ENCODE data around the gene CLMN.

The CLMN gene

DNA sequence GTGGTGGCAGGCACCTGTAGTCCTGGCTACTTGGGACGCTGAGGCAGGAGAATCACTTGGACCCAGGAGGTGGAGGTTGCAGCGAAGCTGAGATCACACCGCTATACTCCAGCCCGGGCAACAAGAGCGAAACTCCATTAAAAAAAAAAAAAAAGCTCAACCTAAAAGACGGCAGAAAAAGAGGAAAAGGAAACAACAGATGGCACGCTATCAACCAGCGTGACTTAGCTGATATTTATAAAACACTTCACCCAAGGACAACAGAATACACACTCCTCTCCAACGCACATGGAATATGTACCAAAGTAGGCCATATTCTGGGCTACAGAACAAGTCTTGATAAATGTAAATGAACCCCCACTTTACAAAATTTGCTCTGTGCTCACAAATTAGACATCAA, 34.0 kb upstream of the CLMN start:
- no peak for TF ChIP-seq CTCF (IDR thresholded peaks at IDR 0.05)
- no peak for DNase-seq (ENCODE audit: low spot score)
- H3K4me3 ChIP-seq = no peak overlapping the region
- H3K27ac ChIP-seq = no peak overlapping the region

GRCh38 chr14:95353007-95353406, 33.3 kb upstream of the CLMN start:
- no peak for TF ChIP-seq CTCF (IDR thresholded peaks at IDR 0.05)
- H3K4me3 ChIP-seq = no peak overlapping the region
- DNase-seq (ENCODE audit: low spot score) = no peak
- no peak overlapping the region for H3K27ac ChIP-seq

- no peak for TF ChIP-seq CTCF (IDR thresholded peaks at IDR 0.05)
- no peak for DNase-seq (ENCODE audit: low spot score)
- H3K4me3 ChIP-seq = no peak overlapping the region
- H3K27ac ChIP-seq = no peak overlapping the region
Observed at GRCh38 chr14:95352481-95352880, 32.8 kb upstream of the CLMN start.

- Histone ChIP-seq H3K4me3 (no peak overlapping the region), H3K27ac (no peak overlapping the region)
- TF ChIP-seq CTCF (IDR thresholded peaks at IDR 0.05) = no peak
- no peak for DNase-seq (ENCODE audit: low spot score)
Observed at GRCh38 chr14:95349241-95349640, 29.5 kb upstream of the CLMN start.

DNA sequence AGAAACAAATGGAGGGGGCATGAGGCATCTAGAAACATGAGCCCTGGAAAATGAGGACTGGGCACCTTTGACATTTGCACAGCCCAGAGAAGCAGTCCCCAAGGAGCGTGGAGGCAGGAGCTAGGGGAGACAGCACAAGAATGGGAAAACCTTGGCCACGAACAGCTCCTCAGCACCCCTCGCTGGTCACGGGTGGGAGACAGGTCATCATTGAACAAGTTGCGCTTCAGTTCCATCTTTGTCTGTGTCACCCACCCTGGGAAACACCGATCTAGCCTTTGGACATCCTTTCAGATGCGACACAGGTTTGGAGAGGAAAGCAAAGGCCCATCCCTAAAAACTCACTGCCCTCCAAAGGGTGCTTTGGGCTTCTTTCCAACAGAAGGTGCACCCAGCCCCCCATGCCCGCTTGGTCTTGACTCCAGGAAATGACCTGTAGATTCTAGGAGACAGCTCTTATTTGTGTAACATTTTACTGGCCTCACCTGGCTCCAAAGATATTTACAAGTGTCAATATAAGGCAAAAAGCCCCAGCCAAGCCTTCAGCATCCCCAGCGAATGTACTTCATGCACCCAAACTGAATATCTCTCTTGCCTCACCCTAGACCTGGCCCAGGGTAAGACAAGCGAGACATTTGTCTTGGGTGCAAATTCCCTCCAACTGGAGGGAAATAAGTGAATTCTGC, 28.8 kb upstream of the CLMN start:
- Histone ChIP-seq H3K4me3 (no peak overlapping the region), H3K27ac (no peak overlapping the region)
- DNase-seq (ENCODE audit: low spot score) = no peak
- no peak for TF ChIP-seq CTCF (IDR thresholded peaks at IDR 0.05)

GRCh38 chr14:95346820-95347219, 27.1 kb upstream of the CLMN start:
- no peak for TF ChIP-seq CTCF (IDR thresholded peaks at IDR 0.05)
- no peak overlapping the region for H3K27ac ChIP-seq
- H3K4me3 ChIP-seq = no peak overlapping the region
- no peak for DNase-seq (ENCODE audit: low spot score)

- Histone ChIP-seq H3K4me3 (no peak overlapping the region), H3K27ac (no peak overlapping the region)
- TF ChIP-seq CTCF (IDR thresholded peaks at IDR 0.05) = no peak
- no peak for DNase-seq (ENCODE audit: low spot score)
Observed at GRCh38 chr14:95346266-95346665, 26.6 kb upstream of the CLMN start.
